Left renal cortex interstitium (tissue), 4 donors: ENCODE results near the gene SEMA4C. TPM values are rescaled to one million over a fixed set of nuclear protein-coding genes. Genes with fewer than 3 reads are reported as not detected.

Experiments
- DNase-seq, 4 donors: peaks; one replicate each; pipeline ENCODE4 v3.0.0-alpha.2; 2013; ENCODE audit warnings: low read depth in 4 of 4, low spot score in 2 of 4, missing footprints in 1 of 4
- polyA plus RNA-seq, 4 donors: library from polyadenylated mRNA; unstranded; fragments of 120-200 nt; gene quantifications; one replicate each; pipeline ENCODE4 v1.2.1, GENCODE V29; 2013; ENCODE audit not compliant: insufficient read length in 4 of 4

The SEMA4C gene
- polyA plus RNA-seq, 4 donors, result 31.9 to 52.8 (median 43.4) TPM

- no peak for DNase-seq
Observed at GRCh38 chr2:96824079-96824870, 45.6 kb downstream of the SEMA4C start.

GRCh38 chr2:96823198-96823597 lies 46.7 kb downstream of the SEMA4C start:
- DNase-seq, result no peak

- DNase-seq, result no peak
Observed at GRCh38 chr2:96822786-96823185, 47.1 kb downstream of the SEMA4C start.

GRCh38 chr2:96821113-96821675 lies 48.7 kb downstream of the SEMA4C start:
- no peak for DNase-seq

GRCh38 chr2:96819876-96820511 lies 49.9 kb downstream of the SEMA4C start:
- DNase-seq, result no peak

GRCh38 chr2:96819128-96819875 lies 50.6 kb downstream of the SEMA4C start:
- DNase-seq, result no peak

GRCh38 chr2:96817882-96818281 lies 52.0 kb downstream of the SEMA4C start:
- DNase-seq, result no peak

GRCh38 chr2:96816836-96817702 lies 52.8 kb downstream of the SEMA4C start:
- DNase-seq, result no peak

GRCh38 chr2:96816127-96816835 lies 53.6 kb downstream of the SEMA4C start, which contains the start of gene CNNM3:
Gene CNNM3, plus strand, starts transcription at chr2:96816268. Its CDS starts 10 bp downstream, at chr2:96816278.
- peak; percentile 65 to 88 (median 85) for DNase-seq

GRCh38 chr2:96815326-96816126 lies 54.4 kb downstream of the SEMA4C start:
- no peak for DNase-seq

GRCh38 chr2:96813656-96814055 lies 56.2 kb downstream of the SEMA4C start:
- no peak for DNase-seq

- DNase-seq, result no peak
Observed at GRCh38 chr2:96811917-96812316, 58.0 kb downstream of the SEMA4C start.

GRCh38 chr2:96810783-96811192 lies 59.1 kb downstream of the SEMA4C start:
- no peak for DNase-seq

- DNase-seq, result no peak
Observed at GRCh38 chr2:96809951-96810782, 59.7 kb downstream of the SEMA4C start.
